Measurements from ENCODE around the gene COLEC12. TPM values are rescaled to one million over a fixed set of nuclear protein-coding genes. Genes with fewer than 3 reads are reported as not detected.

COLEC12 gene
- total RNA-seq, 4 donors from 2014 or later, result 6.3 to 34.7 (median 19.8) TPM

GRCh38 chr18:493986-494983 is 6.2 kb downstream of the COLEC12 start:
- Histone ChIP-seq H3K27me3 (no peaks in the 10 kb centered on the region), H3K9me3 (no peaks in the 10 kb centered on the region), H3K36me3 (no peaks in the 10 kb centered on the region), H3K4me1 (peaks cover 0 to 2% of the 10 kb centered on the region in 2 donors), H3K4me3 (replicated peaks in 1 of 3) (no peak overlapping the region), H3K27ac (peak overlapping the region in 1 of 3 donors; percentile 23)
- no peak for DNase-seq
- no peak for TF ChIP-seq CTCF (IDR thresholded peaks at IDR 0.05)
- no peak for TF ChIP-seq POLR2A (IDR thresholded peaks at IDR 0.05)
- intact Hi-C loops (cut with DNase I), result no loop called here
- 71 to 76% methylated on average over 5 of the region's 5 CpGs for WGBS, 2 donors

GRCh38 chr18:492451-492850 is 8.1 kb downstream of the COLEC12 start:
- no peaks in the 10 kb centered on the region for H3K9me3 ChIP-seq
- H3K27me3 ChIP-seq, result no peaks in the 10 kb centered on the region
- TF ChIP-seq CTCF (IDR thresholded peaks at IDR 0.05) (no peak), POLR2A (IDR thresholded peaks at IDR 0.05) (no peak)
- no peak for DNase-seq
- no peaks in the 10 kb centered on the region for H3K36me3 ChIP-seq
- no peaks in the 10 kb centered on the region for H3K4me1 ChIP-seq
- 48 to 66% methylated on average over 5 of the region's 5 CpGs for WGBS, 2 donors
- intact Hi-C loops (cut with DNase I), result no loop called here
- H3K4me3 ChIP-seq (replicated peaks in 1 of 3), result no peak overlapping the region
- no peak overlapping the region for H3K27ac ChIP-seq

- Histone ChIP-seq H3K36me3 (no peaks in the 10 kb centered on the region), H3K27me3 (no peaks in the 10 kb centered on the region), H3K4me1 (no peaks in the 10 kb centered on the region), H3K4me3 (replicated peaks in 1 of 3) (no peak overlapping the region), H3K9me3 (no peaks in the 10 kb centered on the region), H3K27ac (no peak overlapping the region)
- no peak for DNase-seq
- intact Hi-C loops (cut with DNase I), result no loop called here
- 85 to 92% methylated on average over 4 of the region's 4 CpGs for WGBS, 2 donors
- TF ChIP-seq CTCF (IDR thresholded peaks at IDR 0.05) (no peak), POLR2A (IDR thresholded peaks at IDR 0.05) (no peak)
These were observed 9.9 kb downstream of the COLEC12 start for GRCh38 chr18:490624-491023.

- H3K36me3 ChIP-seq, result no peaks in the 10 kb centered on the region
- TF ChIP-seq CTCF (IDR thresholded peaks at IDR 0.05) (no peak), POLR2A (IDR thresholded peaks at IDR 0.05) (no peak)
- H3K27me3 ChIP-seq, result no peaks in the 10 kb centered on the region
- 50 to 62% methylated on average over 5 of the region's 5 CpGs for WGBS, 2 donors
- no peak overlapping the region for H3K27ac ChIP-seq
- no peaks in the 10 kb centered on the region for H3K4me1 ChIP-seq
- H3K9me3 ChIP-seq, result no peaks in the 10 kb centered on the region
- DNase-seq, result no peak
- intact Hi-C loops (cut with DNase I), result no loop called here
- H3K4me3 ChIP-seq (replicated peaks in 1 of 3), result no peak overlapping the region
These were observed 10.5 kb downstream of the COLEC12 start for GRCh38 chr18:490024-490366.

Measured in thyroid gland (tissue), 4 donors.